K562 (cell line): ENCODE data around the gene SLIT1. TPM values are rescaled to one million over a fixed set of nuclear protein-coding genes. Genes with fewer than 3 reads are reported as not detected.

Experiments used
- ELF2 ChIP-seq: fragments of 250-450 bp; sonication (Bioruptor Pico); IDR thresholded peaks from 2 replicates; pipeline ENCODE4 v1.5.0; 2021; ENCODE audit warnings: mild to moderate bottlenecking
- GTF2F1 ChIP-seq: IDR thresholded peaks from 2 replicates; pipeline ENCODE4 v1.6.1; 2011; ENCODE audit warnings: low read depth, low read length, improper control_type of control experiment
- GTF3C2 ChIP-seq: IDR thresholded peaks from 3 replicates; pipeline ENCODE4 v1.6.1; 2011; ENCODE audit warnings: borderline replicate concordance, mild to moderate bottlenecking, moderate library complexity; ENCODE audit not compliant: insufficient read length; ENCODE audit errors: extremely low read depth
- JUN ChIP-seq, 2 experiments: sonication (generic) in 1 of 2; formaldehyde crosslinking in 1 of 2; IDR thresholded peaks; 2 replicates each; pipeline versions ENCODE4 v1.6.1 to v1.8.0; 2012 to 2022; ENCODE audit warnings: borderline replicate concordance in 2 of 2, mild to moderate bottlenecking in 2 of 2, improper control_type of control experiment in 1 of 2, low read depth in 1 of 2, low read length in 1 of 2, missing genetic modification reagents in 1 of 2
- POLR3G ChIP-seq: IDR thresholded peaks from 2 replicates; pipeline ENCODE4 v1.6.1; 2011; ENCODE audit not compliant: insufficient read length, insufficient replicate concordance; ENCODE audit errors: extremely low read depth
- PTRF ChIP-seq: fragments of 450-650 bp; IDR thresholded peaks from 2 replicates; pipeline ENCODE4 v1.6.1; 2016; ENCODE audit warnings: mild to moderate bottlenecking, missing genetic modification characterization, missing compliant biosample characterization
- RFX7 ChIP-seq: fragments of 250-450 bp; sonication (Bioruptor Pico); IDR thresholded peaks from 2 replicates; pipeline ENCODE4 v1.5.1; 2021; ENCODE audit warnings: mild to moderate bottlenecking
- ZBTB40 ChIP-seq, 2 experiments: fragments of 450-650 bp in 1 of 2; sonication (generic) in 1 of 2; formaldehyde crosslinking in 1 of 2; IDR thresholded peaks; 2 replicates each; pipeline versions ENCODE4 v1.7.1 to v1.9.0; 2016 to 2022; ENCODE audit warnings: inconsistent platforms in 1 of 2, mild to moderate bottlenecking in 1 of 2, missing genetic modification reagents in 1 of 2
- ZNF165 ChIP-seq: fragments of 250-450 bp; sonication (Bioruptor Pico); IDR thresholded peaks from 2 replicates; pipeline ENCODE4 v1.4.0; 2020; ENCODE audit warnings: borderline replicate concordance
- polyA plus RNA-seq, 8 experiments: library from polyadenylated mRNA; depleted of rRNA in 4 of 8; stranded (reverse) in 5 of 8; unstranded in 3 of 8; fragments of >200 nt; fragmentation: Nextera tagmentation in 2 of 8; fragmentation: Illumina TruSeq in 1 of 8; extraction: Ambion mirVana in 2 of 8; extraction: Trizol in 1 of 8; gene quantifications; 2 replicates each; pipeline versions ENCODE4 v1.2.1 to v1.2.3, GENCODE V29; 2011 to 2014; ENCODE audit warnings: inconsistent platforms in 1 of 8, missing spikeins in 1 of 8
- total RNA-seq, 7 experiments: library from RNA; depleted of rRNA in 6 of 7; stranded (reverse); fragments of >200 nt in 6 of 7; fragmentation: Illumina TruSeq in 2 of 7; extraction: Trizol in 2 of 7; gene quantifications; 2 replicates each; pipeline versions ENCODE4 v1.2.1 to v1.2.3, GENCODE V29; 2011 to 2021; ENCODE audit warnings: low replicate concordance in 1 of 7

Gene SLIT1
- total and polyA plus RNA-seq, 9 of the 15 experiments (the other 6 are each of a cell fraction or from before 2014, with no cell fraction given) = 0.01 to 0.11 (median 0.04) TPM; not detected in 3

DNA sequence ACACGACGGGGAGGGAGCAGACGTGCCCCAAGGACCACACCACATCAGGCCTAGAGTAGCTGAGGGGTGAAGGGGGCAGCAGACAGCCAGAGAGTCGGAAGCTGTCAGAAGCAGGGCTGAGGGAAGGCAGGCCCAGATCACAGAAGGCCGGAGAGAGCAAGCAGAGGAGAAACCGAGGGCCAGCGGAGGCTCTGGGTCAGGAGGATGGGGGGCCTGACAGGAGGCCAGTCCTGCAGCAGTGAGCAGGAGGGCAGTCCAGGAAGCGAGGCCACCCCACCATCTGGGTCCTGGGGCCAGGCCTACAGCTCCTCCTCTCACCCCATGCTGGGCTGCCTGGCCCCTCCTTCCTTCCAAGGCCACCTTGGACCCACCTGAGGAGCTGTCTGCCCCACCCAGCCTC lies 20.3 kb downstream of the SLIT1 start (continued):
- TF ChIP-seq ZBTB40 (IDR thresholded peaks at IDR 0.05) (no peak), ZBTB40 (CRISPR knock-in tag; IDR thresholded peaks at IDR 0.05) (no peak), PTRF (tag) (no peak), ELF2 (CRISPR knock-in tag) (no peak), GTF2F1 (no peak), RFX7 (CRISPR knock-in tag) (no peak), ZNF165 (CRISPR knock-in tag) (no peak), GTF3C2 (no peak), POLR3G (no peak), JUN (IDR thresholded peaks at IDR 0.05; ENCODE audit: borderline replicate concordance, low read depth, low read length) (no peak), JUN (CRISPR knock-in tag; IDR thresholded peaks at IDR 0.05; ENCODE audit: borderline replicate concordance) (no peak)
